ENCODE measurements around the gene KLF2.
"Not testable (repeated sequence)": the region's sequence is repeated elsewhere in the genome, so short reads cannot be mapped to it uniquely, and the experiment has no call there.

The KLF2 gene

DNA sequence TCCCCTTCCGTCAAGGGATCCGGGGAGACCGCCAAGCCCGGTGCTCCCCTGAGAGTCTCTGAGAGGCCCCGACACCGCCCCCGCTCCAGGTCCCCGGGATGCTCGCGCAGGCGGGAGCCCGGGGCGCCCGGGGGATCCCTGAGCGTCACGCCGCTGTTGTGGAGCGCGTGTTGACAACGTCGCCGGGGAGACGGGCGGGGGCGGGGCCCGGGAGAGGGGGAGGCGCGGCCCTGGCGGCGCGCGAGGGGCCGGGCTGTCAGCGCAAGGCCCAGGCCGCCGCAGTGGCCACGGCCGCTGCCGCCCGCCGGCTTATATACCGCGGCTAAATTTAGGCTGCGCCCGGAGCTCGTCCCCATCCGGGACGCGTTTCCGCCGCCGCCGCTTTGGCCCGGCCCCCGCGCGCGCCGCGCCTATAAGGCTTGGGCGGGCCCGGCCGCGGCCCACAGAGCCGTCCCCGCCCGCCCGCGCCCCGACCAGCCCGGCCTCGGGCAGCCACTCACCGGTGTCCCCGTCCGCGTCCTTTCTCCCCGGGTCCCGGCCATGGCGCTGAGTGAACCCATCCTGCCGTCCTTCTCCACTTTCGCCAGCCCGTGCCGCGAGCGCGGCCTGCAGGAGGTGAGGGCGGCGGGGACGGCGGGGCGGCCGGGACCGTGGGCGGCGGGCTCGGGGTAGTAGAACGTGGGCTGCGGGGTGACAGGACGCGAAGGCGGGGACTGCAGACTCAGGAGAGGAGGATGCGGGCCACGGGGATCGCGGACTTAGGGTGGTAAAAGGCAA, at the start of gene KLF2:
TSS of gene KLF2 (plus strand) at position 443 of the 777 bp plus-strand sequence. CDS start at position 541, 98 bp downstream.
- peak; percentile 83 for DNase-seq (ENCODE audit: low read depth)

- no peak for DNase-seq (ENCODE audit: low read depth)
Measured at GRCh38 chr19:16280306-16280705, 44.3 kb upstream of the KLF2 start.

- no peak for DNase-seq (ENCODE audit: low read depth)
Measured at GRCh38 chr19:16281743-16282142, 42.9 kb upstream of the KLF2 start.

- peak; percentile 51 for DNase-seq (ENCODE audit: low read depth)
Measured at GRCh38 chr19:16283210-16284061, 41.2 kb upstream of the KLF2 start.

DNA sequence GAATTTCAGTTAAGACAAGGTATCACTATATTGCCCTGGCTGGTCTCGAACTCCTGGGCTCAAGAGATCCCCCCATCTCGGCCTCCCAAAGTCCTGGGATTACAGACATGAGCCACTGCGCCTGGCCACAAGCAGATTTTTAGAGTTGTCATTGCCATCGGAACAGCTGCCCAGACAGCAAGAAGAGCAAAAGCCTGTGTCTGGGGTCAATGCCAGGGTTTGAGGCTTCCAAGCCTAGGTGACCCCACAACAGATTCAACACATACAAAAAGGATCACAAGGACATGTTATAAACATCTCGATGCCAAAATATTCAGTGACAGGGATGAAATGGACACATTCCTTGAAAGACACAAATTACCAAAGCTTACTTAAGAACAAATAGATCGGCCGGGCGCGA, 40.1 kb upstream of the KLF2 start:
- DNase-seq (ENCODE audit: low read depth), result no peak

DNA sequence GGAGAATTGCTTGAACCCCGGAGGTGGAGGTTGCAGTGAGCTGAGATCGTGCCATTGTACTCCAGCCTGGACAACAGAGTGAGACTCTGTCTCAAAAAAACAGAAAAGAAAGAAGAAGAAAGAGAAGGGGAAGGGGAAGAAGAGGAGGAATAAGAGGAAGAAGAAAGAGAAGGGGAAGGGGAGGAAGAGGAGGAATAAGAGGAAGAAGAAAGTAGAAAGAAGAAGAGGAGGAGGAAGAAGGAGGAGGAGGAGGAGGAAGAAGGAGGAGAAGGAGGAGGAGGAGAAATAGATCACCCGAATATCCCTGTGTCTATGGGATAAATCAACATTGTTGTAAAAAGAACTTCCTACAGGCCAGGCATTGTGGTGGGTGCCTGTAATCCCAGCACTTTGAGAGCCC, 39.5 kb upstream of the KLF2 start:
- DNase-seq (ENCODE audit: low read depth), result not testable (repeated sequence)

GRCh38 chr19:16285769-16286498, 38.7 kb upstream of the KLF2 start:
- no peak for DNase-seq (ENCODE audit: low read depth)

GRCh38 chr19:16288544-16288943, 36.1 kb upstream of the KLF2 start:
- DNase-seq (ENCODE audit: low read depth), result no peak

- no peak for DNase-seq (ENCODE audit: low read depth)
Measured at GRCh38 chr19:16289594-16289993, 35.0 kb upstream of the KLF2 start.

DNA sequence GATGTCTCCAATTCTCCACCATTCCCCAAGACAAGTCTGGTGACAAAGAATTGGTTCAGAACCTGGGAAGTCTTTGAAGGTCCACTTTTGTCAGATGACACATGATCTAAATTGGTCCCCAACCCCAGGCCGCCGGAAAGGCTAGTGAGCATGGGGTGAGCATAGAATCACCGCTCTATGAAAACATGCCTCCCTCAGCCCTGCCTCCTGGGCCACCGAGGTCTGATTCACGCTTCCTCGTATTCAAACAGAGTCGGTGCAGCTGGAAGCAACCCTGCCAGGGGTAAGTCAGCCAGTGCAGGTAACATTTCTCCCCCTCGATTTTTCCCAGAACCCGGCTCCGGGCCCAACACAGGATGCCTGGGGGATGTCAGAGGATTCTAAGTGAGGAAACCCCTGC, 33.9 kb upstream of the KLF2 start:
- DNase-seq (ENCODE audit: low read depth), result no peak

- no peak for DNase-seq (ENCODE audit: low read depth)
Measured at GRCh38 chr19:16293118-16294091, 31.2 kb upstream of the KLF2 start.

DNA sequence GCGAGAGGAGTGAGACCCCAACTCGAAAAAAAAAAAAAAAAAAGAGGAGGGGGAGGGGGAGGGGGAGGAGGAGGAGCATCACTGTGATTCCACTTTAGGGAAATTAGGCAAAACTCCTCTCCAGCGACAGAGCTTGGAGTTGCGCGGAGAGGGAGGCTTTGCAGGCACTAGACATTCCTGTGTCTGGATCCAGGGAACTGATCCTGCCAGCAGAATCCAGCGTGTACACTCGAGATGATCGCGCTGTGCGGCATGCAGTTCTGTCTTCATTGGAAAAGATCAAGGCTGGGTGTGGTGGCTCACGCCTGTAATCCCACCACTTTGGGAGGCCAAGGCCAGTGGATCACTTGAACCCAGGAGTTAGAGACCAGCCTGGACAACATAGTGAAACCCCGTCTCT, 29.6 kb upstream of the KLF2 start:
- no peak for DNase-seq (ENCODE audit: low read depth)

- no peak for DNase-seq (ENCODE audit: low read depth)
Measured at GRCh38 chr19:16296713-16297112, 27.9 kb upstream of the KLF2 start.

DNA sequence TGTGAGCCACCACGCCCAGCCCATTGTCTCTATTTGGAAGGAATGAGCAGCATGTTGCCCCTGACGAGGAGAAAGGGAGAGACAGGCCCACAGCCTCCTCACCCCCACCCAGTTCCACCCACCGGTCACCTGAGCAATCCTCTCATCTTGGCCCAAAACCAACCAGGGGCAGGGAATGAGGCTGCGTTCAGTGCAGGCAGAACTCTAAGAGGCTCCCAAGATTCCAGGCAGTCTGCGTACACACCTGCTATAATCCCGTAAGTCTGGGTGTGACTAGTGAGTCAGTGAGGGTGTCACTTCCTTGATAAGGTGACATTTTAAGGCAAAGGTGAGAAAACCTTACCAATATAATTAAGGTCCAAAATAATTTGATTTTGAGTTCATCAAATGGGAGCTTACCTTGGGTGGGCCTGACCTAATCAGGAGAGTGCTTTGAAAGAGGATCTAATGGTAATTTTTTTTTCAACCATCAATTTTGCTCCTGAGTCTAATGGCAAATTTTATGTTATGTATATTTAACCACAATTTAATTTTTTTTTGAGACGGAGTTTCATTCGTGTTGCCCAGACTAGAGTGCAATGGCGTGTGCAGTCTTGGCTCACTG, 26.9 kb upstream of the KLF2 start:
- no peak for DNase-seq (ENCODE audit: low read depth)

DNA sequence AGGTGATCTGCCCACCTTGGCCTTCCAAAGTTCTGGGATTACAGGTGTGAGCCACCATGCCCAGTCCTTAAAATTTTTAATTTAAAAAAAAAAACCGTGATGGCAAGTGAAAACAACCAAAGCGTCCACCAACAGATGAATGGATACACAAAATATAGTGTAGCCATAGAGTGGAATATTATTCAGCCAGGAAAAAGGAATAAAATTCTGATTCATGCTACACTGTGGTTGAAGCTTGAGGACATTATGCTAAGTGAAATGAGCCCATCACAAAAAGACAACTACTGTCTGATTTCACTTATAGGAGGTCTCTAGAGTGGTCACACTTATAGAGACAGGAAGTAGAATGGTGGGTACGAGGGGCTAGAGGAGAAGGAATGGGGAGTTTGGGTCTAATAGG, 26.3 kb upstream of the KLF2 start:
- DNase-seq (ENCODE audit: low read depth), result no peak

DNA sequence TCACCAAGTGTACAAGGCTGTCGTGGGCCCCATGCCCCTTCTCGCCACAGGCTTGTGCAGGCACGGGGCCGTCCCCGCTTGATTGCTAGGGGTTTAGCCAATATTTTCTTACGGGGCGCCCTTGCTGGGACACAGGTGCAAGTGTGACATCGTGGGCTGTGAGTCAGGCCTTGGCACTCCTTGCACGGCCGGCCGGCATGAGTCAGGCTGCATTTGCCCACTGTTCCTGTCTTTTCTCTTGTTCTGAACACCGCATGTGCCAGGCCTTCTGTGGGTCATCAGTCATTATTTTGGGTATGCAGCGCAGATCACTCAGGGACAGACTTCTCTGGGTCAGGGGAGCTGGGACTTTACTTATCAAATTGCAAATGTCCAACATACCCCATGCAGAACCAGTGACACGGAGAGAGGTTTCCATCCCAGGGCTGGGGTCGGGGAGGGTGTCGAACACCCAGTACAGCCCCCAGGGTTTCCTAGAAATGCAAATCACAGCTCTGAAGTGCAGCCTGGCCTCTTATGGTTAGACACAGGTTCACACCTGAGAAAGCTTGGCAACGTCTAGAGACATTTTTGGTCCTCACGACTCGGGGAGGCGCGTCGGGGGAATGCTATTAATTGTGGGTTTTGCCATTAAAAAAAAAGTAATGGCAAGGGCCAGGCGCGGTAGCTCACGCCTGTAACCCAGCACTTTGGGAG, 22.5 kb upstream of the KLF2 start:
- no peak for DNase-seq (ENCODE audit: low read depth)

- no peak for DNase-seq (ENCODE audit: low read depth)
Measured at GRCh38 chr19:16303755-16304154, 20.9 kb upstream of the KLF2 start.

DNA sequence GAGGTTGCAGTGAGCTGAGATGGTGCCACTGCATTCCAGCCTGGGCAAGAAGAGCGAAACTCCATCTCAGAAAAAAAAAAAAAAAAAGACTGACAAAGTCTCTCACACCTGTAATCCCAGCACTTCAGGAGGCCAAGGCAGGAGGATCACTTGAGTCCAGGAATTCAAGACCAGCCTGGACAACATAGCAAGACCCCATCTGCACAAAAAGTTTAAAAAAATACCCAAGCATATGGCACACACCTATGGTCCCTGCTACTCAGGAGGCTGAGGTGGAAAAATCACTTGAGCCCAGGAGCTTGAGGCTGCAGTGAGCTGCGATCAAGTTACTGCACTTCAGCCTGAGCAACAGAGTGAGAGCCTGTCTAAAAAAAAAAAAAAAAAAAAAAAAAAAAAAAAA, 20.1 kb upstream of the KLF2 start:
- not testable (repeated sequence) for DNase-seq (ENCODE audit: low read depth)

DNA sequence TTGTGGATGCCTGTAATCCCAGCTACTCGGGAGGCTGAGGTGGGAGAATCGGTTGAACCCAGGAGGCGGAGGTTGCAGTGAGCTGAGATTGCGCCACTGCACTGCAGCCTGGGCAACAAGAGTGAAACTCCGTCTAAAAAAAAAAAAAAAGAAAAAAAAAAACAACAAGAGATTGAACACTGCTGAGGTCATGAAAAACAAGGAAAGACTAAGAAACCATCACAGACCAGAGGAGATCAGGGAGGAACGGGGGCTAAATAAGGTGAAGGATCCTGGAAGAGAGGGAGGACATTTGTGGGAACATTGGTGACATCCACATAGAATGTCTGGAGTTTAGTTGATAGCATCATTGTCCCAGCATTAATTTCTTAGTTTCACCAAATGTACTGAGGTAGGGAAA, 19.6 kb upstream of the KLF2 start:
- DNase-seq (ENCODE audit: low read depth), result not testable (repeated sequence)

DNA sequence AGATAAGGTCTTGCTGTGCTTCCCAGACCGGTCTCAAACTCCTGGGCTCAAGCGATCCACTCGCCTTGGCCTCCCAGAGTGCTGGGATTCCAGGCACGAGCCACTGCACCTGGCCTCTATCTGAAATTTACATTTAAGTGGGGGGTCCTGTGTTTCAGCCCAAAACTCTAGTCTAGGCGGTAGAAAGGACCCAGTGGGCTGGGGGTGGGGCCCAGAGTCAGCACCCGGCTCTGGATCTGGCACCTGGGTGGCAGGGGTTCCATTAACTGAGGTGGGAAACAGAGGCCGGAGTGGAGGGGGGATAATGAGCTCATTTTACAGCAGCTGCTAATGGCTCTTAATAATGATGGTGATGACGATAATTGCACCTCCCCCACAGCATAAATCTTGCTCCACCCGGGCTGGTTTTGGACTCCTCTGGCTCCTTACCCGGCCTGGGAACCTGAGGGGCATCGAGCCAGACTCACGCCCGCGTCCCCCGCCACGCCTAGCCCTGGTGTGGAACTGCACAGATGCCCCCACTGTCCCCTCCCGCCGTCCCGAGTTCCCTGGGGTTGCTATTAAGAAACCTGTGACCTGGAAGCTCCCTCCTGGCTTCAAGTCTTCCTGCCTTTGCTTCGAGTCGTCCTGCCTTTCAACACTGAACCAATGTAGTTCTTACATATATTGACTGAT, 17.8 kb upstream of the KLF2 start:
- DNase-seq (ENCODE audit: low read depth), result no peak
